SKM-1 (cell line): Measurements from ENCODE around the gene CHD5.
"Not testable (repeated sequence)": the region's sequence is repeated elsewhere in the genome, so short reads cannot be mapped to it uniquely, and the experiment has no call there.

Experiments used
- DNase-seq: peaks from one replicate; lab custom pipeline; 2025; ENCODE audit not compliant: unreplicated experiment; lab: John Stamatoyannopoulos, UW

CHD5 gene

GRCh38 chr1:6070450-6070974 lies 109.6 kb downstream of the CHD5 start:
- DNase-seq: no peak

DNA sequence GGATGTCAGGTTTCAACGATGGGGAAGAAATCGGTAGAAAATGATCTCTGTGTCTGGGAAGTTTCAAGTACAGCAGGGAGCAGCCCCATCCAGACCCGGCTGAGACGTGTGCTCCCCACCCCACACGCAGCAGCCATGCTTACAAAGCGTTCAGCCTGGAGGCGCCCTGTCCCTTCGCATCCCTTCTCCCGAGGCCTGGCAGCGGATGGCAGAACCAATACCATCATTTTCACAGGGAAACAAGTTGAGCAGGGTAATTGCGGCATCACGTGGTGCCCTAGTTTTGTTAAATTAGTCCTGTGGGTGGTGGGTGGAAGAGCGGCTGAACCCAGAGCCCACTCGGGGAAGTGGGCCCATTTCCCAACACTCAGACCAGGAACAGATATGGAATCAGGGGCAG lies 110.5 kb downstream of the CHD5 start:
- no peak for DNase-seq

GRCh38 chr1:6068932-6069331 lies 111.2 kb downstream of the CHD5 start:
- DNase-seq: no peak

GRCh38 chr1:6068073-6068472 lies 112.0 kb downstream of the CHD5 start:
- no peak for DNase-seq

DNA sequence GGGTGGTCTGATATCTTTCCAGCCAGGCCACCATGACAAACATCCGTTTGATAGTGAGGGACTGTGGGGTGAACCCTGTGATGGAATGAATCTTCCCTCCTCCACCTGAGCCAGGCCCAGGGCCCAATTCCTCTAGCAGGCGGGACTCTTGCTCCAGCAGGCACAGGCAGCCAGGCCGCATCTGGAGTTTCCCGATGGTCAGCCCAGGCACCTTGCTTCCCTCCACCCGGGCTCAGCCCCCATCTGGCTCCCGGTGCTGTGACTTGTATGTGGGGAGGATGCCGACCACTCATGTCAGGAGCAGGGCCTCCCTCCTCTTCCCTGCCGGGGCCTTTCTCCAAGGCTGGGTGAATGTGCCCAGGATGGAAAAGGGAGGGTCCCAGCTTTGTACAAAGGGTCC lies 113.4 kb downstream of the CHD5 start:
- DNase-seq: no peak

DNA sequence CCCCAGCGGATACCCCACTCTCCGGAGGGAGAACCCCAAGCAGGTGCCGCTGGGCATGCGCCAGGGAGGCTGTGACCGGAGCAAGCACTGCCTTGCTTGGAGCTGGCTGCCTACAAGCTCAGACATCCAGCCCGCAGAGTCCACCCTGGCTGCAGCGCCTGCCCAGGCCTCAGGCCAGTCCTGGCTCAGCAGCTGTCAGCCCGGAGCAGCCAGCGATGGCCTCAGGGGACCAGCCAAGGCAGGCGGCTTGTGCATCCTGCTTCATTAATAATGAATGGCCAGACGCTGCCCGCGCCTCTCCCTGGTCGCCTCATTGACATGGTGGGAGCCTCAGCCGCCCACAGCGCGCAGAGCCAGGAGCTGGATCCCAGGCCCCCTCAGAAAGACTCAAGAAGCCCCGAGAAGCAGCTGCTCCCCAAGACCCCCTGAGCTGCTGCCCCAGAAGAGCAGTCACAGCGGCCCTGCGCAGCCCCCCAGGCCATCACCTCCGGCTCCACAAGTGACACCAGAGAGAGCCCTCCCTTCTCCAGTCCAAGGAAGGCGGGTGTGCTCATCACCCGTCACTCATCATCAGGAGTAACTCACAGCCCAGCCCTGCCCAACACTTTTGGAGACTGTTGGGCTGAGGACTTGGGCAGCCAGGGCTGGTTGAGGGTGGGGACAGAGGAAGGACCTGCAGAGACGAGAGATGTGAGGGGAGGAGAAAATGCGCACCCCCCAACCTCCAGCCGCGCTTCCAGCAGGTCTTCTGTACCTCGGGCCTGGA lies 114.8 kb downstream of the CHD5 start:
- no peak for DNase-seq

DNA sequence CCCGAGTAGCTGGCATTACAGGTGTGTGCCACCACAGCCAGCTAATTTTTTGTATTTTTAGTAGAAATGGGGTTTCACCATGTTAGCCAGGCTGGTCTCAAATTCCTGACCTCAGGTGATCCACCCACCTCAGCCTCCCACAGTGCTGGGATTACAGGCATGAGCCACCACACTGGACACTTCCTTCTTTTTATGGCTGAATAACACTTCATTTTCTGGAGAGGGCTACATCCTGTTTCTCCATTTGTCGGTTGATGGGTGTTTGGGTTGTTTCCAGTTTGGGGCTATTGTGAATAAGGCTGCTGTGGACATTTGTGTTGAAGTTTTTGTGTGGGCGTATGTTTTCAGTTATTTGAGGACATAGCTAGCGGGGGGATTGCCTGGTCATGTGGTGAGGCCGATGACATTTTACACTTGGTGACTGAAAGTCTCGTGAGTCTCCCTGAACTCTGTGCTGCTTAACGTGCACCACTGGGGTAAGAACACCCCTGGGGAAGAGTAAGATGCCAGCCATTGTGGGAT lies 116.5 kb downstream of the CHD5 start:
- DNase-seq: not testable (repeated sequence)

- DNase-seq: no peak
These were observed 117.5 kb downstream of the CHD5 start for GRCh38 chr1:6062670-6063069.

DNA sequence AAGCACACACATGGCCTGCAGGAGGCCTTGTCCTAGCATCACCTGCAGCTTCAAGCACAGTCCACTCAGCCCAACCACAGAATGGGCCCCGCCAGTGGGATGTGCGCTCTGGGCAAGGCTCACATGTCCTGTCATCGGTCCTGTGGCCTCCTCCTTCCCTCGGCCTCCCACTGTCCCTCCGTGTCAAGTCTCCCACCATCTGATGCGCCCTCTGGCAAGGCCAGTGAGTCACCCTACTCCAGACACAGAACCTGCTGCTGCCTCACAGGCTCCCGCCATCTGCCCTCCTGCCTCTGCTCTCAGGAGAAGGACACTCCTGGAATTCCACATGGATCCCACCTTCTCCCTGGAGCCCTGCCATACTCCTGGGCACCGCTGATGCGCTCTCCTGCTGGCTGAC lies 120.3 kb downstream of the CHD5 start:
- no peak for DNase-seq

DNA sequence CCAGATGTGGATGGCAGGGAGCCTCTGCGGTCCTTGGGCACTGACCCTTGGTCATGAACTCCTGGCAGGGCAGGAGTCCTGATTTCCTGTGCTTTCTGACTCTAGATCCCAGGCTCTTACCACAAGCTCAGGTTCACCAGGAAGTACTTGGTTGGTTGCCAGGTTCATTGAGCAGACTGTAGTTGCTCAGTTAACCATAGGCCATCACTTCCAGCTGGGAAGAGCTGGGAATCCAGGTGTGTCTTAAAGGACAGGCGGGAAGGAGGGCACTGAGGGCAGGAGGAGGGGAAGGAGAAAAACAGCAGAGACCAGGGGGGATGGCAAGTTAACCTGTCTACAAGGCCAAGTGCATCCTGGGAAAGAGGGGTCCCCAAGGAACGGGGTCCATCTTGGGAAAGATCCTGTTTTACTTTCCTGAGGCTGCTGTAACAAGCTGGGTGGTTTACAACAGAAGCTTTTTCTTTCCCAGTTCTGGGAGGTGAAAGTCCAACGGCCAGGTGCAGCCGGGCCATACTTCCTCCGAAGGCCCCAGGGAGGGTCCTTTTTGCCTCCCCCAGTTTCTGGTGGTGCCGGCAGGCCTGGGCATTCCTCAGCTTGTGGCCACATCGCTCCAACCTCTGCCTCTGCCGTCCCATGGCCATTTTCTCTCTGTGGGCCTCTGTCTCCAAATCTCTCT lies 122.8 kb downstream of the CHD5 start:
- no peak for DNase-seq

DNA sequence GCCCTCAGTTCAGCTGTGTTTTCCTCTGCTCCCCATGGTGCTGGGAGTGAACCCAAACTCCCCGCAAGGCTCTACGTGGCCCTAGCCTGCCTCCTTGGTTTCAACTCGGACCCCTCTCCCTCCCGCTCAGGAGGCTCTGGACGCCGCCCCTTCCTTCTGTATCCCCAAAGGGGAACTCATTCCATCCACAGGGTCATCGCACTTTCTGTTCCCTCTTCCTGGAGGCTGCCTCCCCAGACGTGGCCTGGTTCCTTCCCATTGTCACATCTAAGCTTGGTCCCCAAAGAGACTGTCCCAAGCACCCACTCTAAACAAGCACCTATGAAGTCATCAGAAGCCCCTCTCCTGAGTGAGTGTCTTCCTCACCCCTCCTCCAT lies 123.6 kb downstream of the CHD5 start:
- no peak for DNase-seq

- no peak for DNase-seq
These were observed 125.5 kb downstream of the CHD5 start for GRCh38 chr1:6054596-6054995.

DNA sequence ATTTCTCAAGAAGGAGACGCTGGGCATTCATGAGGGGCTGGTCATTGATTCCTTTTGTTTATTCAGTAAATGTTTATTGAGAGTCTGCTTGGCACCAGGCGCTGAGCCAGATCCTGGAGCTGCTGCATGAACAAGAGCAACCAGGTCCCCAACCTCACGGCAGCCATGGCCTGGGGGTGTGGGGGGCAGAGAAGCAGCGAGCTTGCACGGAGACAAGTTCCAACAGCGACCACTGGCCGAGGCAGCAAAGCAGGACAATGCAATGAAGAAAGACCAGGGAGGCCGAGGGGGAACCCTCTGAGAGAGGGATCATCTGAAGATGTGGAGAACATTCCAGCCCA lies 126.9 kb downstream of the CHD5 start:
- DNase-seq: no peak

DNA sequence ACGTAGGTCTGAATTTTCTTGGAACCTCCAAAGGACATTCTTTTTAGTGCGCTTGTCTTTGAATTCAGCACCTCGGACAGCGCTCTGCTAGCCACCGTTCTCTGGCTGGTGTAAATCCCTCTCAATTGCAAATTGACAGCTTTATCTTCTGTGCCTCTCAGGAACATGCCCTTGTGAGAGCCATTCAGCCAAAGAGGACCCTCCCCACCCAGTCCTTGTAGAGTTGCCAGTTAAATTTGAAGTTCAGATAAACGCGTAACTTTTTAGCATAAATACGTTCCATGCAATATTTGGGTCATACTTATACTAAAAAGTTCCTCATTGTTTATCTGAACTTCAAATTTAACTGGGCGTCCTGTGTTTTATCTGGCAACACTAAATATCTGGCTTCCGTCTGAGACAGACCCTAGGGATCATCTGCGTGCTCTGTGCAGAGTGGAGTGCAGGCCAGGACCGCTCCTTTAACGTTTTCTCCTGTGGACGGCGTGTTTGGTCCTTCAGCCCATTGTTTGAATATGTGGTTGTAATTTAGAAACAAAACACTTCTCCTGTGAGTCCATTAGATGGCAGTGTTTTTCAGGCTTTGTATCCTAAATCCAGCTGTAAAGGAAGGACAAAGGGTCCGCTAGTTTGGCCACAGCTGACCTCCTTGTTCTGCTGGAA lies 127.4 kb downstream of the CHD5 start:
- DNase-seq: peak; percentile 9
